Stimulated activated CD4-positive, alpha-beta T cell treated with anti-CD3 and anti-CD28 coated beads, Interleukin-12 subunit alpha, Interleukin-12 subunit beta, amount 100 ng/mL, for 4 hours (primary cell): Measurements from ENCODE around the gene BTAF1.

Experiments used
- DNase-seq: peaks from one replicate; pipeline ENCODE4 v3.0.0-alpha.2; 2020

The BTAF1 gene

DNA sequence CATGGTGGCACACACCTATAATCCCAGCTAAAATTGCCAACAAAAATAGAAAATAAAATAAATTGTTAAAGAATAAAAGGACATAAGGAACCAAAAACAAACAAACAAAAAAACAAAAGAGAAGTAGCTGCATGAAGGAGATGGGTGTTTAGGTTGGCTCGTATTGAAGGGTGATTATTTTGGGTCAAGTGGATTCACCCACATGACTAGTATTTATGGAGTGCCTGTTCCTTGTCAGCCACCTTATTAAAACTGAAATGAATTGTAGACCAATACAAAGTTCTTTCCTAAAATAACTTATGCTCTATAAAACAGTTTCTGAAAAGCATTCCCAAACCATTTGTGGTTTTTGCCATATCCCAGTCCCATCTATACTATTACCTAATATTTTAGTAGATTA lies 138.7 kb downstream of the BTAF1 start:
- no peak for DNase-seq

GRCh38 chr10:92064506-92064905 lies 140.9 kb downstream of the BTAF1 start:
- no peak for DNase-seq

- DNase-seq, result no peak
These were observed 142.8 kb downstream of the BTAF1 start for GRCh38 chr10:92066386-92066785.

DNA sequence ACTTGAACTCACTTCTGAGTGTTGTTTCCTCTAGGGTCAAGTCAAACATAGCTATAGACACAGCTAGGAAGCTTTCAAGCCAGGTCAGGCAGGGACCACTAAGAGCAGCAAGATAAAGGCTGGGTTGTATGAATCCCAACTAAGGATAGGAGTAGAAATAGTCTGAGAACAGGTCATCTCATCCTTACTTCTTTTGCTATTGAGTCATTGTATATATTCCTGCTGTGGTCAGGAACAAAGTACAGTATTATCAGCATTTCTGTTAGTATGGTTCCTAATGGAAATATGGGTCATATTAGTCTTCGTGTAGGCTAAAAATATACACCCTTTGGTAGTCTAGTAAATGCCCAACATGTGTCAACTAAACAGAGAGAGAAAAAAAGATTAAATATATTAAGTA lies 145.3 kb downstream of the BTAF1 start:
- DNase-seq, result no peak

GRCh38 chr10:92074126-92074887 lies 150.7 kb downstream of the BTAF1 start:
- no peak for DNase-seq

DNA sequence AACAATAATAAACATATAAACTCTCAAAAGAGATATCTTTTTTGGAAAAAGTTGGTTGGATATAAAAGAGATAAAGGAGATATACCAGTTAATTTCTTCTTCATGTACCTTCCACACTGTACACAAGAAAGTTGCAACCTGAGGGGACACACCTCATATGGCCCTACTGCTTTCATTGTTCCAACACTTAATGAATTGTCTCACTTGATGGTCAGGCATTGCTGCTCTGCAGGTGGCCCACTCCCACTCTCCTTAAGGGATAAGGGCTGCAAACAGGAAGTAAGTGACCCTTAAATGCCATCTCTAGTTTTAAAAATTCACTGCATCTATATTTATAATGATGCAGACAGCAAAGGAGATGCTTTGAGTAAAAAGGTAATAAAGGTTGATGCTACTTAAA lies 152.3 kb downstream of the BTAF1 start:
- DNase-seq, result no peak

DNA sequence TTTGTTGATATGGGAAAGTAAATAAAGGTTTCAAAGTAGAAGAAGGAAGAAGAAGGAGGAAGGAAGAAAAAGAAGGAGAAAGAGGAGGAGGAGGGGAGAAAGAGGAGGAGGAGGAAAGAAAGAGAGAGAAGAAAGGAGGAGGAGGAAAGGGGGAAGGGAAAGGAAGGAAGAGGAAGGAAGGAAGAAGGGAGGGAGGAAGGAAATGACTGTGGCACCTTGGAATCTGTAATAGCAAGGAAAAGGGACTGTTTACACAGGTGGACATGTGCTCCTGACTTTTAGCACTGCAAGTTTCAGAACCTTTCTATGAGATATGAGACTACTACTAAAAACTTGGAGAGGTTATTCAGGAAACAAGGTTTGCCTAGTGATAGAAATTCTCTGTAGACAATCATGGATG lies 153.2 kb downstream of the BTAF1 start:
- no peak for DNase-seq

GRCh38 chr10:92079003-92079402 lies 155.4 kb downstream of the BTAF1 start:
- no peak for DNase-seq
